Lung (tissue), 12 donors: ENCODE measurements around the gene PDE6A. TPM values are rescaled to one million over a fixed set of nuclear protein-coding genes. Genes with fewer than 3 reads are reported as not detected.

Experiments
- ATAC-seq: fragments of 200-7000 bp; cut with Tn5 transposase; one replicate; pipeline ENCODE4 v1.9.1; 2020; ENCODE audit warnings: moderate number of reproducible peaks; ENCODE audit not compliant: insufficient read depth, low FRiP score
- DNase-seq, 3 donors: peaks; one replicate each; pipeline ENCODE4 v3.0.0-alpha.2; 2013 to 2017
- H3K27ac ChIP-seq, 2 donors: one replicate each; pipeline ENCODE4 v1.5.1; 2013; ENCODE audit warnings: mild to moderate bottlenecking in 2 of 2, moderate library complexity in 2 of 2, control low read depth in 1 of 2, inconsistent platforms in 1 of 2, low read depth in 1 of 2, low read length in 1 of 2
- H3K27me3 ChIP-seq, 3 donors: one replicate each; pipeline ENCODE4 v1.5.1; 2013; ENCODE audit warnings: low read length in 2 of 3; ENCODE audit not compliant: control insufficient read depth in 3 of 3, insufficient read depth in 3 of 3
- H3K36me3 ChIP-seq, 4 donors: one replicate each; pipeline ENCODE4 v1.5.1; 2013; ENCODE audit warnings: low read length in 4 of 4, mild to moderate bottlenecking in 1 of 4, moderate library complexity in 1 of 4; ENCODE audit not compliant: control insufficient read depth in 4 of 4, insufficient read depth in 4 of 4
- H3K4me1 ChIP-seq, 5 donors: one replicate each; pipeline ENCODE4 v1.5.1; 2013; ENCODE audit warnings: low read length in 5 of 5, mild to moderate bottlenecking in 2 of 5, moderate library complexity in 1 of 5; ENCODE audit not compliant: control insufficient read depth in 5 of 5, insufficient read depth in 5 of 5
- H3K4me3 ChIP-seq: one replicate; pipeline ENCODE4 v1.5.1; 2013; ENCODE audit warnings: mild to moderate bottlenecking, control low read depth, moderate library complexity
- H3K9ac ChIP-seq, 2 donors: one replicate each; pipeline ENCODE4 v1.5.1; 2013; ENCODE audit warnings: low read length in 2 of 2, control low read depth in 1 of 2; ENCODE audit not compliant: insufficient read depth in 1 of 2
- H3K9me3 ChIP-seq, 4 donors: one replicate each; pipeline ENCODE4 v1.5.1; 2013; ENCODE audit warnings: low read length in 3 of 4, mild to moderate bottlenecking in 1 of 4, moderate library complexity in 1 of 4; ENCODE audit not compliant: control insufficient read depth in 4 of 4, insufficient read depth in 3 of 4
- CTCF ChIP-seq: IDR thresholded peaks from 2 replicates; pipeline ENCODE4 v1.5.1; 2012; ENCODE audit warnings: mild to moderate bottlenecking; ENCODE audit errors: control extremely low read depth, extremely low read depth
- WGBS, 2 donors: extraction: QIAGEN DNeasy Blood & Tissue Kit; methylation state at CpG; one replicate each; pipeline ENCODE4 v1.1.7; 2013; 5-methylcytosine and 5-hydroxymethylcytosine counted together
- polyA plus RNA-seq, 2 donors: library from polyadenylated mRNA; stranded (reverse); fragments of 200-250 nt; gene quantifications; one replicate each; pipeline ENCODE4 v1.2.1, GENCODE V29; 2013
- total RNA-seq, 2 donors: library from RNA; depleted of rRNA in 1 of 2; stranded (reverse); fragments of >200 nt in 1 of 2; gene quantifications; one replicate each; pipeline ENCODE4 v1.2.1, GENCODE V29; 2014 to 2021
- donor health status: control.
- donor health status: control.
- donor health status: Bipolar disorder and iron deficiency.
- donor health status: healthy.
- donor health status: DM: yes; HTN: yes; CAD: no.

PDE6A gene
- total and polyA plus RNA-seq, 4 donors, result 0.03 to 0.06 (median 0.06) TPM; not detected in 1

GRCh38 chr5:149913436-149914419, 30.9 kb downstream of the PDE6A start:
- Histone ChIP-seq H3K4me1 (peaks cover 0 to 3% (median 0%) of the 10 kb centered on the region in 5 donors), H3K27me3 (peaks cover 0 to 3% (median 0%) of the 10 kb centered on the region in 3 donors), H3K9ac (no peak overlapping the region), H3K9me3 (no peaks in the 10 kb centered on the region), H3K36me3 (no peaks in the 10 kb centered on the region), H3K27ac (no peak overlapping the region), H3K4me3 (no peak overlapping the region)
- DNase-seq (no peak), ATAC-seq (peak; percentile 14)
- 76 to 83% methylated on average over 7 of the region's 7 CpGs for WGBS, 2 donors
- TF ChIP-seq CTCF, result no peak

GRCh38 chr5:149912226-149912871, 32.2 kb downstream of the PDE6A start:
- H3K4me3 ChIP-seq, result no peak overlapping the region
- no peak for TF ChIP-seq CTCF
- DNase-seq (no peak), ATAC-seq (no peak)
- H3K27me3 ChIP-seq, result peaks cover 0 to 3% (median 0%) of the 10 kb centered on the region in 3 donors
- H3K9me3 ChIP-seq, result no peaks in the 10 kb centered on the region
- H3K9ac ChIP-seq, result no peak overlapping the region
- 87 to 95% methylated on average over 3 of the region's 3 CpGs for WGBS, 2 donors
- H3K36me3 ChIP-seq, result no peaks in the 10 kb centered on the region
- H3K27ac ChIP-seq, result no peak overlapping the region
- H3K4me1 ChIP-seq, result peaks cover 0 to 3% (median 0%) of the 10 kb centered on the region in 5 donors

GRCh38 chr5:149911031-149911430, 33.6 kb downstream of the PDE6A start:
- 66 to 77% methylated on average over 1 of the region's 1 CpG for WGBS, 2 donors
- Histone ChIP-seq H3K4me1 (peaks cover 0 to 3% (median 0%) of the 10 kb centered on the region in 5 donors), H3K4me3 (no peak overlapping the region), H3K9ac (no peak overlapping the region), H3K9me3 (no peaks in the 10 kb centered on the region), H3K36me3 (no peaks in the 10 kb centered on the region), H3K27ac (no peak overlapping the region), H3K27me3 (peaks cover 0 to 3% (median 0%) of the 10 kb centered on the region in 3 donors)
- ATAC-seq (no peak), DNase-seq (no peak)
- TF ChIP-seq CTCF, result no peak
